OCI-M2 (cell line): ENCODE data around the gene ADCY4.
A peak's percentile ranks its signal among the peaks of the same experiment; 100 is the strongest.
"Not testable (repeated sequence)": the region's sequence is repeated elsewhere in the genome, so short reads cannot be mapped to it uniquely, and the experiment has no call there.

Source experiments
- DNase-seq: peaks from one replicate; lab custom pipeline; 2025; ENCODE audit not compliant: unreplicated experiment; lab: John Stamatoyannopoulos, UW

The ADCY4 gene

GRCh38 chr14:24339284-24340151, 4.6 kb upstream of the ADCY4 start, which contains the start of gene RIPK3:
Gene RIPK3, minus strand, starts transcription at chr14:24339991. Its CDS starts 165 bp downstream, at chr14:24339826.
- DNase-seq, result no peak

- no peak for DNase-seq
Measured at GRCh38 chr14:24338843-24339242, 4.0 kb upstream of the ADCY4 start.

- no peak for DNase-seq
Measured at GRCh38 chr14:24337824-24338175, 2.9 kb upstream of the ADCY4 start.

GRCh38 chr14:24337144-24337823, 2.4 kb upstream of the ADCY4 start:
- DNase-seq, result no peak

DNA sequence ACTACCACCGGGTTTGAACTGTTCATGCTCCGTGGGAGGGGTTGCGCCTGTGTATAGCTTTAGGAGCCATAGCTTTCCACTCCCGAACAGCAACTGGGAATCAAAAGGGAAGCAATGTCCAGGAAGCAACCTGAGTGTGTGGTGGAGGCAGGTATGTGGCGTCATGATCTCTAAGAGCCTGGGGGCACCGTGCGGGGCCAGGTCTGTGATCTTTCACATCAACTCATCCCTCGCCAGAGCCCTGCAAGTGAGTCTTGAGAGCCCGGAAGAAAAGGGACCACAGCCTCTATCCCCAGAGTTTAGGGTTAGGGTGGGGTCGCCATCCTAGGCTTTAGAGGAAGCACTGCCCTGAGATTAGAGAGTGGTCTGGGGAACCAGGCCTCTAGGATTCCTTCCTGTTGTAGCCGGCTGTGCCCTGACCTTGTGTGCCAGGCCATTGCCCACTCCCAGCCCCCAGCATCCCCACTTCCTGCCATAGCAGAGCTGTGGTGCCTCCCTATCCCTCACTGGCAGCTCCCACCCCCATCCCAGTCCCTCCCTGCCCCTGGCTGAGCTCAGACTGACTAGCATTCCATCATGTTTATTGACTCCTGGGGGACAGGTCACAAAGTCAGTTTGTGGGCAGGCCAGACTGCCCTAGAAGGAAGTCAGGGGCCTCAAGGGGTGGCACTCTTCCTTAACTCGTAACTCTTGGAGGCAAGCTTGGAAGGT, 745 bp upstream of the ADCY4 start:
- DNase-seq, result no peak

GRCh38 chr14:24332268-24332993, 2.4 kb downstream of the ADCY4 start:
- DNase-seq, result peak; percentile 70

- no peak for DNase-seq
Measured at GRCh38 chr14:24331731-24332267, 3.1 kb downstream of the ADCY4 start.

DNA sequence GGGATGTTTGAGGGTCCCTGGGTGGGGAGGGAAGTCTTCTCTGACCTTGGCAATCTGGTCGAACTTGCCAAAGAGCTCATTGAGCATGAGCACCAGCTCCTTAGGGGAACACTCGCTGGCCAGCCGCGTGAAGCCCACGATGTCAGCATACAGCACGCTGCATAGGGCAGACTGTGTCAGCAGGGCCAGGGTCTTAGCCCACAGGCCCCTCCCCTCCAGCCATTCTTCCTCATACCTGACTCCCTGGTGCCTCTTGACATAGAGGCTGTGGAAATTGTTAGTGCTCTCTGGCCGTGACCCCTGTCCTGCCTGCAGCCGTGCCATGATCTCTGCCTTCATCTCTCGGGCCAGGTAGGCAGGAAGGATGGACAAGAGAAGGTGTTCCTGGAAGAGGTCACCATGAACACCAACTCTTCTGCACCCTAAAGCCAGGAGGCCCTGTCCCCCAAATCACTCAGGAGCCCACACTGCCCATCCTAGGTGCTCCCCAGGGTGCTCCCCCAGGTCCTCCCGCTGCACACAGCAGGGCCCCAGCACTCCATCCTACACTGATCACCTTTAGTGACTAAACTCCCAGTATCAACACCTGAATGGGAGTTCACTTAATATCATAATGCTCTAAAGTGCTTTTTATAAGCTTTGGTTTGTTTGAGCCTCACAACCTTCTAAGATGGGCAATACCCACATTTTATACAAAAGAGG, 3.7 kb downstream of the ADCY4 start:
- DNase-seq, result no peak

- DNase-seq, result no peak
Measured at GRCh38 chr14:24329736-24330135, 5.1 kb downstream of the ADCY4 start.

GRCh38 chr14:24329073-24329663, 5.7 kb downstream of the ADCY4 start:
- no peak for DNase-seq

DNA sequence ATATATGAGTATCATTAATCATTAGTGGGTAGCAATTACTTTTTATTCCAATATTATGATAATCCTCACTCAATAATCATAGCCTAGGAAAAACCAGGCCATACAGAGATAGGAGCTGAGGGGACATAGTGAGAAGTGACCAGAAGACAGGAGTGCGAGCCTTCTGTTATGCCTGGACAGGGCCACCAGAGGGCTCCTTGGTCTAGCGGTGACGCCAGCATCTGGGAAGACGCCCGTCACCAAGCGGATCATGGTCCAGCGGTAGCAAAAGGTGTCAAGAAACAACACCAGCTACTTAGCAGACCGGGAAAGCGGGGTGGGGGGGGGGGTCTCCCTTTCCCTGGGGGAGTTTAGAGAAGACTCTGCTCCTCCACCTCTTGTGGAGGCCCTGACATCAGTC, 7.0 kb downstream of the ADCY4 start:
- not testable (repeated sequence) for DNase-seq

DNA sequence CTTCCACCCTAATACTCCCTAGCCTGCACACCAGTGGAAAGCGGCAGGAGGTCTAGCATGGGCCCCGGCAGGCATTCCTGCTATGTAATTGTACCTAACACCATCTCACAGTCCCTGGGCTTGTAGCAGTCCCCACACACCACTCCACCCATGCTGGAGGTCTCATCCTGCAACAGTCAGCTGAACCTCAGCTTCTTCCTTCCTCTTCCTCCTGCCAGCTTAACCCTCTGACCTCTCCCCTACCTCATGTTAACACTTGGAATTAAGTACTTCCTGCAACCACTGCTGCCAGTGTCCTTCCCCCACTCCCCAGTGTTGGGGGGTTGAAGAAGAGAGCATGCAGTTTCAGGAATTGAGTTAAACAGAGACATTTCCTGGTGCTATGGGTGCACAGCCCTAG, 7.6 kb downstream of the ADCY4 start:
- no peak for DNase-seq

GRCh38 chr14:24325963-24326362, 8.9 kb downstream of the ADCY4 start:
- DNase-seq, result no peak

GRCh38 chr14:24325041-24325530, 9.8 kb downstream of the ADCY4 start:
- no peak for DNase-seq

- no peak for DNase-seq
Measured at GRCh38 chr14:24324024-24324423, 10.8 kb downstream of the ADCY4 start.

GRCh38 chr14:24323341-24323740, 11.5 kb downstream of the ADCY4 start:
- DNase-seq, result no peak

DNA sequence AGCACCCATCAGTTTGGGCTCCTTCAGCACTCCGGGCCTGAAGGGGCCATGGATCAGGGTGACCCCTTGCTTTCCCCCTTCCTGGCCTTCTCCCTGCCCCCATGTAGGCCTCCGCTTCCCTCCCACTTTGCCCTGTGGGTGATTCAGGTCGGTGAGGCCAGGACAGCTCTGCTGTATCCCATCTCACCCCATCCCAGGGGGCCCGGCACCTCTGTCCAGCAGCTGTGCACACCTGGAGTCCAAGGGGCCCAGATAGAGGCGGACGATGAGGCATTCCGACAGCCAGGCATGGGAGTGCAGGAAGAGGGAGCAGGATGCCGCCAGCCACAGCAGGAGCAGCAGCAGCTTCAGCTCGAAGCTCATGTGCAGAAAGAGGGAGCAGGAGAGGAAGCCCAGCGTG, 12.2 kb downstream of the ADCY4 start:
- DNase-seq, result no peak

- DNase-seq, result no peak
Measured at GRCh38 chr14:24321212-24321975, 13.5 kb downstream of the ADCY4 start.
